ENCODE data around the gene TRA2A. TPM values are rescaled to one million over a fixed set of nuclear protein-coding genes. Genes with fewer than 3 reads are reported as not detected.
A peak's percentile ranks its signal among the peaks of the same experiment; 100 is the strongest.

TRA2A gene
- total and polyA plus RNA-seq, 2 of the 13 experiments (the other 11 are each of a cell fraction or from before 2014, with no cell fraction given): 39.1 to 41.6 TPM

DNA sequence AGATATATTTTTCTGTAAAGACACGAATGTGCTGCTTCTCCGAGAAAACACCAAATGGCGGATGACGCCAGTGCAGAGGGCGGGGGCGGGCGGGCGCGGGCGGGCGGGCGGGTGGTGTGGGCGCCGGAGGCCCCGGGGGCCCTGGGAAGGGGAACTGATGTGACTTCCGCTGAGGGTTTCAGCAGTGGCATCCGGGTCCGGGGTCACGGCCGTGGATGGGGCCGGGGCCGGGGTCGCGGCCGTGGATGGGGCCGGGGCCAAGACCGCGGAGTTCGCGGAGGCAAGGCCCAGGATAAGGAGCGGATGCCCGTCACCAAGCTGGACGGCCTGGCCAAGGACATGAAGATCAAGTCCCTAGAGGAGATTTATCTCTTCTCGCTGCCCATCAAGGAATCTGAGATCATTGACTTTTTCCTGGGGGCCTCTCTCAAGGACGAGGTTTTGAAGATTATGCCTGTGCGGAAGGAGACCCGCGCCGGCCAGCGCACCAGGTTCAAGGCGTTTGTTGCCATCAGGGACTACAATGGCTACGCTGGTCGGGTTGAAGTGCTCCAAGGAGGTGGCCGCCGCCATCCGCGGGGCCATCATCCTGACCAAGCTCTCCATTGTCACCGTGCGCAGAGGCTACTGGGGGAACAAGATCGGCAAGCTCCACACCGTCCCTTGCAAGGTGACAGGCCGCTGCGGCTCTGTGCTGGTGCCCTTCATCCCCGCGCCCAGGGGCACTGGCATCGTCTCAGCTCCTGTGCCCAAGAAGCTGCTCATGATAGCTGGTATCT, 41.2 kb downstream of the TRA2A start (continued):
- TF ChIP-seq, protein P1, sequence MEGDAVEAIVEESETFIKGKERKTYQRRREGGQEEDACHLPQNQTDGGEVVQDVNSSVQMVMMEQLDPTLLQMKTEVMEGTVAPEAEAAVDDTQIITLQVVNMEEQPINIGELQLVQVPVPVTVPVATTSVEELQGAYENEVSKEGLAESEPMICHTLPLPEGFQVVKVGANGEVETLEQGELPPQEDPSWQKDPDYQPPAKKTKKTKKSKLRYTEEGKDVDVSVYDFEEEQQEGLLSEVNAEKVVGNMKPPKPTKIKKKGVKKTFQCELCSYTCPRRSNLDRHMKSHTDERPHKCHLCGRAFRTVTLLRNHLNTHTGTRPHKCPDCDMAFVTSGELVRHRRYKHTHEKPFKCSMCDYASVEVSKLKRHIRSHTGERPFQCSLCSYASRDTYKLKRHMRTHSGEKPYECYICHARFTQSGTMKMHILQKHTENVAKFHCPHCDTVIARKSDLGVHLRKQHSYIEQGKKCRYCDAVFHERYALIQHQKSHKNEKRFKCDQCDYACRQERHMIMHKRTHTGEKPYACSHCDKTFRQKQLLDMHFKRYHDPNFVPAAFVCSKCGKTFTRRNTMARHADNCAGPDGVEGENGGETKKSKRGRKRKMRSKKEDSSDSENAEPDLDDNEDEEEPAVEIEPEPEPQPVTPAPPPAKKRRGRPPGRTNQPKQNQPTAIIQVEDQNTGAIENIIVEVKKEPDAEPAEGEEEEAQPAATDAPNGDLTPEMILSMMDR (CRISPR knock-in tag; IDR thresholded peaks at IDR 0.05): no peak
- TF ChIP-seq TBX2 (CRISPR knock-in tag; IDR thresholded peaks at IDR 0.05; ENCODE audit: borderline replicate concordance) (peak; percentile 45; the same call in 1 of the 2 replicates), ZNF646 (CRISPR knock-in tag; IDR thresholded peaks at IDR 0.05) (no peak), ZSCAN30 (CRISPR knock-in tag; IDR thresholded peaks at IDR 0.05) (no peak), HOXA3 (CRISPR knock-in tag; IDR thresholded peaks at IDR 0.05) (peak; percentile 29; the same call in 1 of the 2 replicates), ZNF687 (CRISPR knock-in tag; IDR thresholded peaks at IDR 0.05) (peak; percentile 75), ZNF124 (CRISPR knock-in tag; IDR thresholded peaks at IDR 0.05) (no peak), ZNF34 (CRISPR knock-in tag; IDR thresholded peaks at IDR 0.05; ENCODE audit: borderline replicate concordance) (no peak), ZNF282 (IDR thresholded peaks at IDR 0.05; ENCODE audit: partially characterized antibody) (no peak)
- TF ChIP-seq, protein P2, sequence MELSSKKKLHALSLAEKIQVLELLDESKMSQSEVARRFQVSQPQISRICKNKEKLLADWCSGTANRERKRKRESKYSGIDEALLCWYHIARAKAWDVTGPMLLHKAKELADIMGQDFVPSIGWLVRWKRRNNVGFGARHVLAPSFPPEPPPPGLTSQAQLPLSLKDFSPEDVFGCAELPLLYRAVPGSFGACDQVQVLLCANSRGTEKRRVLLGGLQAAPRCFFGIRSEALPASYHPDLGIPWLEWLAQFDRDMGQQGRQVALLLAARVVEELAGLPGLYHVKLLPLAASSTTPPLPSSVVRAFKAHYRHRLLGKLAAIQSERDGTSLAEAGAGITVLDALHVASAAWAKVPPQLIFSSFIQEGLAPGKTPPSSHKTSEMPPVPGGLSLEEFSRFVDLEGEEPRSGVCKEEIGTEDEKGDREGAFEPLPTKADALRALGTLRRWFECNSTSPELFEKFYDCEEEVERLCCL (CRISPR knock-in tag; IDR thresholded peaks at IDR 0.05; ENCODE audit: borderline replicate concordance): no peak

All from HepG2 (cell line).